ENCODE measurements around the gene CA5B.
"Not testable (repeated sequence)": the region's sequence is repeated elsewhere in the genome, so short reads cannot be mapped to it uniquely, and the experiment has no call there.

CA5B gene

GRCh38 chrX:15748841-15749240 is 10.8 kb downstream of the CA5B start:
- DNase-seq, result no peak

DNA sequence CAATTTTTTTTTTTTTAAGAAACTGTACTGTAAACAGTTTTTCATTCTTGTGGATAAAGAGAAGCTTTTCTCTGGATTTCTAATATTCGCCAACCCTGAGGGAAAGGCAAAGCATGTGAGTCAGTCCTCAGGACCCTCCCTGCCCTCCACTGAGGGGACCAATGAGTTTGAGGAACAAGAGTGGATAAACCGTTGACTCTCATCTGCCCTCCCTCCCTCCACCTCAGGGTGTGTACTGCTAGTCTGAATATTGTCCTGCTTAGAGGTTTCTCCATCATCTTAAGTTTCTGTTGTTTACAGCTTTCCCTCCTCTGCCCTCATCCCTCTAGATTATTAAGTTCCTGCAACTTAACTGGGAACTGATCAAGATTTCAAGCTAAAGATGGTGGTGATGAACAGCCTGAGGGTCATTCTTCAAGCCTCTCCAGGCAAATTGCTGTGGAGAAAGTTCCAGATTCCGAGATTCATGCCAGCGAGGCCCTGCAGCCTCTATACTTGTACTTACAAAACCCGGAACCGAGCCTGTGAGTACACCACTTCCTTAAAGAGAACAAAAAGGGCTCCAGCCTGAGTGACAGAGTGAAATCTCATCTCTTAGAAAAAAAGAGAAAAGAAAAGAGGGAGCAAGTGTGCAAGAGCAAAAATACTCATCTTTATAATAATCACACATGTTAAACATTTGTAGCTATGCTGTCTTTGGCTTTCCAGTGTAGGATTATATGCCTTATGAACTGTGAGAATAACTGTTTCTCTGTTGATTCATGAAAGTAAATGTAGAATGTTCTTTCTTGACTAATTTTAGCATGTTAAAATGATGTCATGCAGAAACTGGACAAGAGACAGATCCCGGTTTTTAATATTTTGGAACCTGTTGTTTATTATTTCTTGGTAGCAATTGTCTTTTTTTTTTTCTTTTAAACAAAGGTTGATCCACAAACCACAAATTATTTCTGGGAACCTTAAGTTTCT is 11.9 kb downstream of the CA5B start:
- no peak for DNase-seq

DNA sequence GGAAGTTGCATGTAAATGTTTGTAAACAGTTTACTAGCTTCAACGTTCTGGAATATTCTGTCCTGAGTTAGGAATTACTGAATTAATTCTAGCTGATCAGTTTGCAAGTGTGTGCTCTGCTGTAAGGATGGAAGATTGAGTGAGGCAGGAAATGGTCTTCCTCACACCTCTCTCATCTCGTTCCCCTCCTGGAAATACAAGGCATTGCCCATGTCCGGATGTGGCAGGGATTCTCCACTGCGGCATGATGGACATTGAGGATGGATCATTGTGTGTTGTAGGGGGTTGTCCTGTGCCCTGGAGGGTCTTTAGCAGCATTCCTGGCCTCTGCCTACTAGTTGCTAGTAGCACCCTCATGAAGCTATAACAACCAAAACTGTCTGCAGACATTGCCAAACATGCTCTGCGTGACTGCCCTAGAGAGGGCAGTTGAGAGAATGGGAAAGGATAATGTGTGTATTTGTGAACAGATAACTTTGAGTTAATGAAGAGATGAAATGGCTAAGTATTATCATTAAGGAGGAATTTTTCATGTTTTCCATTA is 12.6 kb downstream of the CA5B start:
- no peak for DNase-seq

GRCh38 chrX:15751155-15751819 is 13.2 kb downstream of the CA5B start:
- no peak for DNase-seq

- no peak for DNase-seq
Observed at GRCh38 chrX:15755091-15755490, 17.0 kb downstream of the CA5B start.

GRCh38 chrX:15758140-15758539 is 20.1 kb downstream of the CA5B start:
- DNase-seq, result no peak

DNA sequence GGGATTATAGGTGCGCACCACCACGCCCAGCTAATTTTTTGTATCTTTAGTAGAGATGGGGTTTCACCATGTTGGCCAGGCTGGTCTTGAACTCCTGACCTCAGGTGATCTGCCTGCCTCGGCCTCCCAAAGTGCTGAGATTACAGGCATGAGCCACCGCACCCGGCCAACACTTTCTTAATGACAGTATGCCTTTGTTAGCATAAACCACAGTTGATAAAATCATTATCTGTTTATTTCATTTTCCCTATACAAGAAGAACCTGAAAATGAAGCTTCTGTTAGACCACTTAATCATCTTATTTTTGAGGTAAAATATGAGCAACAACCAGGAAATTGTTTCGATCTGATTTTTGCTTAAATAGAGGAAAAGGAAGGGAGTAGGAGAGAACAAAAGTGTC is 21.8 kb downstream of the CA5B start:
- not testable (repeated sequence) for DNase-seq

GRCh38 chrX:15761564-15762191 is 23.6 kb downstream of the CA5B start:
- DNase-seq, result no peak

DNA sequence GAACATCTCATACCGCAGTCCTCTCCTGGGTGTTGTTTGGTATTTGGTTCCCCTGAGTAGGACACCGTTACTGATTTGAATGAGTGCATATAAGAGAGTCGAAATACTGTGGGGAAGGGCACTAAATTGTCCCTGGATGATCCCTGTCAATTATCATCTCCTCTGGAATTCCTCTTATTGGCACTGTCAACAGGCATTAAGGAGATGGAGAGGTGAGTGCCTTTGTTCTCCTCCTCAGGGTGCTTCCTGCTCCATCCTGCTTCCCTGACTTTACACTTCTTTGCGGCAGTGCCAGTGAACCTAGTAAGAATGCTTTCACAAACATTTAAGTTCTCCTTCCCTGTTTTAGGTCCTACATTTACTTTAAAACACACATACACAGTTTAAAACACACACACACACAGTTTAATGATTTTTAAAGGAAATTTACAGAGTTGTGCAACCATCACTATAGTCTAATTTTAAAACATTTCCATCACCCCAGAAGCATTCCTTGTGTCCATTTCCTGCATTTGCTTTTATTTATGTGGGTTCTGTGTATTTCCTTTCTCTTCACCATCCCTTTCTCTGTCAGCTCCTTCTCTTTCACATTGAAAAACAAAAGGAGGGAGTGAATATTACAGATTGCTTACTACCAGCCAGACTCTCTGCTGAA is 31.4 kb downstream of the CA5B start:
- DNase-seq, result no peak

DNA sequence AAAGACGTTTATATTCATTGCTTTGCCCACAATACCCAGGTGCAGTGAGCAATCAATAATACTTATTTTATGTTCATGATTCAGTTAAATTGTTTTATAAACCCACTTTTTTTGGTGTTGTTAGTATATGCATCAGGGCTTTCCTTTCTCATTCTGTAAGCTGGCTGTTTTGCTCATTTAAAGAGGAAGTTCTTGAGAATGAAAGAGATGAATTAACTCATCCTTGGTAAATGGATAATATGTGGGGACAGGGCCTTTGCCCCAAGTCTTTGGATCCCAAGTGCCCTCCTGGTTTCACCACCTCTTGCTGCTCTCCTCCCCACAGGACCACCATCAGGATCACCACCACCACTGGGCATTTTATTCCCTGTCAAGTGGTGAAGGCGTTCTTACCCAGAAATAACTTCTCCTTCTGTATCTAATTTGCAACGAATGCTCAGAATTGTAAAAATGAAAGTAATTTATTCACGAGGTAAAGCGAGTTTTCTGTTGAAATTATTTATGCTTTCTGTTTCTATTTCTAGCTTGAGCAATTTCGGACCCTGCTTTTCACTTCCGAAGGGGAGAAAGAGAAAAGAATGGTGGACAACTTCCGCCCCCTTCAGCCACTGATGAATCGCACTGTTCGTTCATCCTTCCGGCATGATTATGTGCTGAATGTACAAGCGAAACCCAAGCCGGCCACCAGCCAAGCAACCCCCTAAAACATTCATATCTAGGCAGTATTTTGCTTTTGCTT is 44.1 kb downstream of the CA5B start:
- no peak for DNase-seq

DNA sequence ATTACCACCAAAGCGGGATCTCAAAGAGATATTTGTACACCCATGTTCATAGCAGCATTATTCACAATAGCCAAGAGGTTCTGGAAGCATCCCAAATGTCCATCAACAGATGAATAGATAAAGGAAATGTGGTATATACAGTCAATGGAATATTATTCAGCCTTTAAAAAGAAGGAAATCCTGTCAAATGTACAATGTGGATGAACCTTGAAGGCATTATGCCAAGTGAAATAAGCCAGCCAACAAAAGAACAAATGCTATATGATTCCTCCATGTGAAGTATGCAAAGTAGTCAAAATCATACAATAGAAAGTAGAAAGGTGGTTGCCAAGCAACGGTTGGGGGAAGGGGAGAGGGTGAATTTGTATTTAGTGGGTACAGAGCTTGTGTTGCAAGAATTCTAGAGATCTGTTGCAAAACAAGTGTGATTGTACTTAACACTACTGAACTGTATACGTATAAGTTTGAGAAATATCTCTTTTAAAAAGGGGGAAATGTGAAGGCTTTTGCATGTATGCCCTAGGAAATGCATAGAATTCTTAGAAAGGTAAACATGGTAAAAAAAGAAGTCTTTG is 47.2 kb downstream of the CA5B start:
- DNase-seq, result no peak

- no peak for DNase-seq
Observed at GRCh38 chrX:15786915-15787314, 48.8 kb downstream of the CA5B start.

- DNase-seq, result peak; percentile 80
Observed at GRCh38 chrX:15789979-15790768, 52.1 kb downstream of the CA5B start, which contains the start of gene ZRSR2. ZRSR2 (plus strand) TSS chrX:15790484; CDS start chrX:15790496, 12 bp downstream.

- no peak for DNase-seq
Observed at GRCh38 chrX:15790769-15791290, 52.8 kb downstream of the CA5B start.

DNA sequence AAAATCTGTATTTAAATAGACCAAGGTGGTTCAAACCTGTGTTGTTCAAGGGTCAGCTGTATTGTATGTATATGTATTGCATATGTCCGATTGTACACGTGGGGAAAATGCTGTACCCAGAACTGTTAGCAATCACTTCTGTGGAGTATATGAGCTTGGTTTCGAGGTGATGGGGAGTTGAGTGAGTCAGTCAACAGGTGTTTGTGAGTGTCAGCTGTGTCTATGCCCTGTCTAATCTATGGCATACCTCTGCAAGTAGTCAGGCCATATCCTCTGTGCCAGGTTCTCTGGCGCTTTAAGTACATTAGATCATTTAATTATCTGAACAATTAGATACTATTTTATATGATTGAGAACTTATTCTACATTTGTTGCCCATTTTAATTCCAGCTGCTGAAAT is 59.6 kb downstream of the CA5B start:
- no peak for DNase-seq

DNA sequence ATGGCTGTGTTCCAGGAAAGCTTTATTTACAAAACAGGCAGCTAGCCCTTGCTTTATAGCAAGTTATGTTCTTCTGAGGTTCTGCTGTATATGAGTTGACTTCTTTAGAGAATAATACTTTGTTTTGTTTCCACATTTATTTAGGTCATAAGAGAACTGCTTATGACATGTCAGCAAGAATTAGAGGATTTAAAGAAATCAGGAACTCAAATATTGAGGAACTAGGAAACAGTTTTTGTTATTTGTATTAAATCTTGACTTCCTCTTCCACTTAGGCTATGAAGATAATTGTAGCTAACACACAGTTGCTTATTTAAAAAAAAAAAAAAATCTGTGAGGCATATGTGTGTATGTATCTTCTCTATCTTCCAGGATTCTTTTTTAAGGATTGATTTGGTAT is 66.5 kb downstream of the CA5B start:
- no peak for DNase-seq

GRCh38 chrX:15808254-15808653 is 70.2 kb downstream of the CA5B start:
- no peak for DNase-seq

- DNase-seq, result no peak
Observed at GRCh38 chrX:15812192-15812938, 74.3 kb downstream of the CA5B start.

DNA sequence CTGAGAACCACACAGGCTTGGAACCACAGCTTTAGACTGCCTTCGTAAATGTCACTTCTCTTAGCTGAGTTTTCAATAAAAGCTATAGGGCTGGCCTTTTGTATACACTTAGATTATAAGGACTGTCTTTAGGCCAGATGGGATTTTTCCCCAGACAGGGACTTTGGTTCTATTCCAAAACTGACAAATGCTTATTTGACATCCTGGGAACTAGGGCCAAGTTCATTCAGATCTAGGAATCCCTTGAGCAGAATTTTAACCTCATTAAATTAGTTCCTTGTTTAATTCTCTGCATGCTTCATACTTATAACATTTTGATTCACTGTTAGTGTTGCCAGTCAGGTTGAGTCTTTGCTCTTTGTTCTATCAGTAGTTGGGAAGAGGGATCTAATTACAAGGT is 75.3 kb downstream of the CA5B start:
- no peak for DNase-seq
